HEK293T (cell line): ENCODE data around the gene RNF144A.
"Not testable (repeated sequence)": the region's sequence is repeated elsewhere in the genome, so short reads cannot be mapped to it uniquely, and the experiment has no call there.

Experiments used
- FOXM1 ChIP-seq: fragments of 450-650 bp; IDR thresholded peaks from 2 replicates; pipeline ENCODE4 v1.6.1; 2017; ENCODE audit warnings: mild to moderate bottlenecking, borderline replicate concordance
- TARDBP ChIP-seq: fragments of 450-650 bp; IDR thresholded peaks from 2 replicates; pipeline ENCODE4 v1.6.1; 2016

DNA sequence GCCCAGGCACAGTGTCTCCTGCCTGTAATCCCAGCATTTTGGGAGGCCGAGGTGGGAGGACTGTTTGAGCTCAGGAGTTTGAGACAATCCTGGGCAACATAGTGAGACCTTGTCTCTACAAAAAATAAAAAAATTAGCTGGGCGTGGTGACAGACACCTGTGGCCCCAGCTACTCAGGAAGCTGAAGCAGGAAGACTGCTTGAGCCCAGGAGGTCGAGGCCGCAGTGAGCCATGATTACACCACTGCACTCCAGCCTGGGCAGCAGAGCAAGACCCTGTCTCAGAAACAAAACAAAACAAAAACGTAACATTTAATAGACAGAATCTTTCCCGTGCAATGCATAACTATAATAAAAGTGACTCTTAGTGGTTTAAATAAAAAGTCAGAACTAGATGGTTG lies 84.2 kb downstream of the RNF144A start:
- not testable (repeated sequence) for TF ChIP-seq FOXM1, TARDBP
